DND-41 (cell line): ENCODE measurements around the gene RPN2.

Experiments used
- ATAC-seq: fragments of 200-7000 bp; cut with Tn5 transposase; 3 replicates; pipeline ENCODE4 v1.9.1; 2021; ENCODE audit warnings: low read depth; ENCODE audit not compliant: insufficient read depth
- DNase-seq: peaks from one replicate; pipeline ENCODE4 v3.0.0-alpha.2; 2020
- H2AFZ ChIP-seq: 2 replicates; pipeline ENCODE4 v1.6.0; 2012; ENCODE audit warnings: low read depth, low read length
- H3K27ac ChIP-seq: 2 replicates; pipeline ENCODE4 v1.5.1; 2012; ENCODE audit warnings: low read length, inconsistent platforms
- H3K27me3 ChIP-seq: fragments of 200-600 bp; sonication (generic); 2 replicates; pipeline ENCODE4 v1.6.0; 2012; ENCODE audit warnings: low read length, mild to moderate bottlenecking, inconsistent platforms; ENCODE audit not compliant: insufficient read depth, poor library complexity
- H3K36me3 ChIP-seq: 2 replicates; pipeline ENCODE4 v1.5.1; 2012; ENCODE audit warnings: low read length, inconsistent platforms; ENCODE audit not compliant: insufficient read depth
- H3K4me1 ChIP-seq: 2 replicates; pipeline ENCODE4 v1.5.1; 2012; ENCODE audit warnings: mild to moderate bottlenecking, low read length; ENCODE audit not compliant: insufficient read depth
- H3K4me2 ChIP-seq: 2 replicates; pipeline ENCODE4 v1.6.0; 2012; ENCODE audit warnings: mild to moderate bottlenecking, moderate library complexity, low read length, inconsistent platforms; ENCODE audit not compliant: insufficient read depth
- H3K4me3 ChIP-seq, 2 experiments: fragments of 200-600 bp in 1 of 2; shearing (Covaris generic) in 1 of 2; 2 replicates each; pipeline ENCODE4 v1.5.1; 2012 to 2016; ENCODE audit warnings: inconsistent platforms in 2 of 2, low read length in 2 of 2, mild to moderate bottlenecking in 2 of 2, low read depth in 1 of 2, moderate library complexity in 1 of 2
- H3K79me2 ChIP-seq: 2 replicates; pipeline ENCODE4 v1.6.0; 2012; ENCODE audit warnings: low read length, inconsistent platforms; ENCODE audit not compliant: insufficient read depth
- H3K9ac ChIP-seq: 2 replicates; pipeline ENCODE4 v1.6.0; 2012; ENCODE audit warnings: low read depth, mild to moderate bottlenecking, inconsistent platforms, low read length, moderate library complexity
- H3K9me3 ChIP-seq: 2 replicates; pipeline ENCODE4 v1.5.1; 2012; ENCODE audit warnings: low read length, moderate library complexity, mild to moderate bottlenecking, inconsistent platforms; ENCODE audit not compliant: insufficient read depth, severe bottlenecking
- H4K20me1 ChIP-seq: 2 replicates; pipeline ENCODE4 v1.6.0; 2012; ENCODE audit warnings: low read length; ENCODE audit not compliant: insufficient read depth
- EZH2 ChIP-seq: IDR thresholded peaks from 3 replicates; pipeline ENCODE4 v1.6.1; 2012; ENCODE audit warnings: borderline replicate concordance, low read depth, mild to moderate bottlenecking, moderate library complexity, low read length, inconsistent platforms; ENCODE audit not compliant: severe bottlenecking
- TF ChIP-seq, protein P1 (sequence below): IDR thresholded peaks from 2 replicates; pipeline ENCODE4 v1.5.1; 2012; ENCODE audit warnings: borderline replicate concordance, low read length, moderate library complexity, mild to moderate bottlenecking; ENCODE audit not compliant: poor library complexity, severe bottlenecking; ENCODE audit errors: extremely low read depth

RPN2 gene

DNA sequence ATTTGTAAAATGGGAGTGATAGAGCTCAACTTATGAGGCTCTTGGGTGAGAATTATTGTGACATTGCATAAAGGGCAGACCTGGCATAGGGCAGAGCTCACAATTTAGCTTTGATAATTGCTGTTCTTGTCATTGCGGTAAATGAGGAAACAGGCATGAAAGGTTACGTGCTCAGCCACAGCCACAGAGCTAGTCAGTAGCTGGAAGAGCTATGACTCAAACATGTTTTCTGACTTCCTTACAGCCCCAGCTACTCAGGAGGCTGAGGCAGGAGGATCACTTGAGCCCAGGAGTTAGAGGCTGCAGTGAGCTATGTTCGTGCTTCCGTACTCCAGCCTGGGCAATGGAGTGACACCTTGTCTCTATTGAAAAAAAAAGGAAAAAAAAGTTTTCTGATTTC is 86.0 kb downstream of the RPN2 start:
- H3K27me3 ChIP-seq: peaks cover 2% of the 10 kb centered on the region
- DNase-seq (no peak), ATAC-seq (no peak)
- no peak overlapping the region for H3K27ac ChIP-seq
- H3K4me3 ChIP-seq: no peak overlapping the region
- no peak overlapping the region for H3K9ac ChIP-seq
- no peak for TF ChIP-seq EZH2
- no peaks in the 10 kb centered on the region for H3K79me2 ChIP-seq
- H3K4me1 ChIP-seq: no peaks in the 10 kb centered on the region
- H3K9me3 ChIP-seq: no peaks in the 10 kb centered on the region
- no peak overlapping the region for H2AFZ ChIP-seq
- no peaks in the 10 kb centered on the region for H3K36me3 ChIP-seq
- H3K4me2 ChIP-seq: no peak overlapping the region
- H4K20me1 ChIP-seq: no peaks in the 10 kb centered on the region

DNA sequence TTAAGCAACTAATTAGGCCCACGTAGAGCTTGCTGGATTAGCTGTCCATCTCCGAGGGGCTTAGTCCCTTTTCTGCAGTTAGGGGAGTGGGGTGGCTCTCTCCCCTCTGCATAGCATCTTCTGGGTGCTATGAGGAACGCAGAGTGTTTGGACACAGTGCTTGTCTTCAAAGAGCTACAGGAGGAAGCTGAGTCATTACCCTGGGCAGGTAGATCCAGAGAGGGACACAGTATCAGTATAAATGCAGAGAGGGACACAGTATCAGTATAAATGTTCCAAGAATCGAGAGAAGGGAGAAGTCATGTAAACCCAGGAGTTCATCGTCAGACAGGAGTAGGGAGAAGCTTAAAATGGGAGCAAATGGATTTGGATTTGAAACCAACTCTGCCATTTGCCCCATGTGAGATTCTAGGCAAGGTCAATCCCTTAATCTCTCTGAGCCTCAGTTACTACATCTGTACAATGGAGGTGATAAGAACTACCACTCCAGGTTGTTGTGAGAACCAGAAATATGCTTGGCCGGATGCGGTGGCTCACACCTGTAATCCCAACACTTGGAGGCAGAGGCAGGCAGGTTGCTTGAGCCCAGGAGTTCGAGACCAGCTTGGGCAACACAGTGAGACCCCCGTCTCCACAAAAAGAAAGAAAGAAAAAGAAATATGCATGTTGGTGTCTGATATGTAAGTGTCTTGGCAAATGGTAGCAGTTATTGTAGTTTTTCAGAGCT is 88.0 kb downstream of the RPN2 start:
- ATAC-seq: no peak
- H3K4me3 ChIP-seq: no peak overlapping the region

DNA sequence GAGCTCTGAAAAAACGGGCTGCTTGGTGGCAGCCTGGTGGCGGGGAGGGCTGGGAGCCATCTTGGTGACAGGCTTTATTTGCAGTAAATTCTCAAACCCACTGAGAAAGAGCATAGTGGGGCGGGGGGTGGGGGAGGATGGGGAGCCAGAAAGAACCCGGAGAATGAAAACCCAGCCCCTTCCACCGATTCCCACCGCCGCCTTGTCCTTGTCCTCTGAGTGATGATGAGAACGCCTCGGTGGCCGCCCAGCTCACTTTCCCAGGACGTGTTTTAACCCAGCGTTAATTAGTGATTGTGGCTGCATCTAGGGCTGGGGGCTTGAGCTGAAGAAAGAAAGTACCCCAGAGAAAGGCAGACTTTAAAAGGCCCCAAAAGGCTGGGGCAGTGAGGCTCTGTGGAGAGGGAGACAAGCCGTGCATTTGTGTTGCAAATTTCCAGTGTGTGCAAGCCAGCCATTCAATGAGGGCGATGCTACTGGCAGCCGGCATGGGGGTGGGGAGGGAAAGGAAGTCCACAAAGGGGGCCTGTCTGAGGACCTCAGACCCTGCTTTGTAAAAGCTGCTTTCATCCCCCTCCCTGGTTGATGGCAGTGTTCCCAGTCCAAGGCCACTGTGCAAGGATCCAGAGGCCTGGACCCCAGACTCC is 88.7 kb downstream of the RPN2 start:
- no peaks in the 10 kb centered on the region for H4K20me1 ChIP-seq
- H3K36me3 ChIP-seq: no peaks in the 10 kb centered on the region
- H3K9ac ChIP-seq: no peak overlapping the region
- no peaks in the 10 kb centered on the region for H3K4me1 ChIP-seq
- H3K4me2 ChIP-seq: no peak overlapping the region
- TF ChIP-seq, protein P1, sequence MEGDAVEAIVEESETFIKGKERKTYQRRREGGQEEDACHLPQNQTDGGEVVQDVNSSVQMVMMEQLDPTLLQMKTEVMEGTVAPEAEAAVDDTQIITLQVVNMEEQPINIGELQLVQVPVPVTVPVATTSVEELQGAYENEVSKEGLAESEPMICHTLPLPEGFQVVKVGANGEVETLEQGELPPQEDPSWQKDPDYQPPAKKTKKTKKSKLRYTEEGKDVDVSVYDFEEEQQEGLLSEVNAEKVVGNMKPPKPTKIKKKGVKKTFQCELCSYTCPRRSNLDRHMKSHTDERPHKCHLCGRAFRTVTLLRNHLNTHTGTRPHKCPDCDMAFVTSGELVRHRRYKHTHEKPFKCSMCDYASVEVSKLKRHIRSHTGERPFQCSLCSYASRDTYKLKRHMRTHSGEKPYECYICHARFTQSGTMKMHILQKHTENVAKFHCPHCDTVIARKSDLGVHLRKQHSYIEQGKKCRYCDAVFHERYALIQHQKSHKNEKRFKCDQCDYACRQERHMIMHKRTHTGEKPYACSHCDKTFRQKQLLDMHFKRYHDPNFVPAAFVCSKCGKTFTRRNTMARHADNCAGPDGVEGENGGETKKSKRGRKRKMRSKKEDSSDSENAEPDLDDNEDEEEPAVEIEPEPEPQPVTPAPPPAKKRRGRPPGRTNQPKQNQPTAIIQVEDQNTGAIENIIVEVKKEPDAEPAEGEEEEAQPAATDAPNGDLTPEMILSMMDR: no peak
- no peak for TF ChIP-seq EZH2
- H2AFZ ChIP-seq: no peak overlapping the region
- ATAC-seq: no peak
- no peaks in the 10 kb centered on the region for H3K79me2 ChIP-seq
- no peak overlapping the region for H3K27ac ChIP-seq
- no peaks in the 10 kb centered on the region for H3K9me3 ChIP-seq
- H3K4me3 ChIP-seq: no peak overlapping the region
- H3K27me3 ChIP-seq: no peaks in the 10 kb centered on the region
- DNase-seq: no peak

More for the DNA sequence above, 88.0 kb downstream of the RPN2 start:
- no peak for TF ChIP-seq EZH2
- TF ChIP-seq, protein P1: no peak
- Histone ChIP-seq H4K20me1 (no peaks in the 10 kb centered on the region), H3K79me2 (no peaks in the 10 kb centered on the region), H3K4me2 (no peak overlapping the region), H2AFZ (no peak overlapping the region), H3K36me3 (no peaks in the 10 kb centered on the region), H3K27ac (no peak overlapping the region), H3K9me3 (no peaks in the 10 kb centered on the region), H3K4me1 (no peaks in the 10 kb centered on the region), H3K27me3 (no peaks in the 10 kb centered on the region), H3K9ac (no peak overlapping the region)
- no peak for DNase-seq

DNA sequence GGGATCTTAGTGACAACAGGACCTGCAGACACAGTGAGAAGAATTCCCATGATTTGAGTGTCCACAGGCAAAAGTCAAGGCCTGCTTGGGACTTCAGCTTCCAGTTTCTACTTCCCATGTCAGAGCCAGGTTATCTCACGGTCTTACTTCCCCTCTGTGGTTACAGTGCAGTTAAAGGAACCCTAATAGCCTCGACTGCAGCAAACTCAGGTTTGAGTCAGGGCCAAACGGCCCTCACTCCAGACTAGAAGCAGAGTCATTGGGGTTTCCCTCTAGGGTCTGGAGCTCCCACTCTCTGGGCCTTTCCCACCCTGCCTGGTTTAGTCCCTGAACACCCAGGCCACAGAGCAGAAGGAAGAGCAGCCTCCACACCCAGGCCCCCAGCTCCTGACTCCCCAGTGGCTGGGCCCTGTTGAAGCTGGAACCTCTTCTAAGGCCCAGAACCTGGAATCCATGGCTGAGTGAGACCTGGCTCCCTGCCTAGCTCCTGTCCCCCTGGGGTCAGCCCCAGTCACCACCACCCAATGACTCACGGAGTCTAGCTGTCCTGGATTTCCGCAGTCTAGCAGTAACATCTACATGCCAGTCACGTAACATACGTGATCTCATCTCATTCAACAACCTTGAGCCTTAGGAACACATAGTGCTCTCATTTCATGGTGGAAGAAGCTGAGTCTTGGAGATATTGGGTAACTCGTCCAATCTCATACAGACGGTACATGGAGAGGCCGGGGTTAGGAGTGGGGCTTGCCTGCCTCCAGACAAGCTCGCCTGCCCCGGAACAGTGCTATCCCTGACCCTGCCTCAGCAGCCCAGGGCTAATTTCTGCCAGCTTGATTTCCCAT is 91.7 kb downstream of the RPN2 start:
- Histone ChIP-seq H2AFZ (no peak overlapping the region), H3K4me2 (no peak overlapping the region), H3K9ac (no peak overlapping the region), H3K4me1 (no peaks in the 10 kb centered on the region), H3K27me3 (no peaks in the 10 kb centered on the region), H3K79me2 (no peaks in the 10 kb centered on the region), H3K9me3 (no peaks in the 10 kb centered on the region), H3K27ac (no peak overlapping the region), H3K4me3 (no peak overlapping the region), H4K20me1 (no peaks in the 10 kb centered on the region), H3K36me3 (no peaks in the 10 kb centered on the region)
- no peak for TF ChIP-seq EZH2
- TF ChIP-seq, protein P1: no peak
- no peak for DNase-seq
- ATAC-seq: no peak
